ENCODE results near the gene PRKCE.

- TF ChIP-seq EGR1 (IDR thresholded peaks at IDR 0.05; ENCODE audit: borderline replicate concordance, low read depth, low read length) (no peak), TAF7 (optimal IDR thresholded peaks at IDR 0.05; ENCODE audit: borderline replicate concordance, low read depth, low read length) (no peak), EP300 (IDR thresholded peaks at IDR 0.05; ENCODE audit: borderline replicate concordance in 1 of 2, low read depth in 2 of 2, low read length in 2 of 2) (no peak)
- TF ChIP-seq, protein P1, sequence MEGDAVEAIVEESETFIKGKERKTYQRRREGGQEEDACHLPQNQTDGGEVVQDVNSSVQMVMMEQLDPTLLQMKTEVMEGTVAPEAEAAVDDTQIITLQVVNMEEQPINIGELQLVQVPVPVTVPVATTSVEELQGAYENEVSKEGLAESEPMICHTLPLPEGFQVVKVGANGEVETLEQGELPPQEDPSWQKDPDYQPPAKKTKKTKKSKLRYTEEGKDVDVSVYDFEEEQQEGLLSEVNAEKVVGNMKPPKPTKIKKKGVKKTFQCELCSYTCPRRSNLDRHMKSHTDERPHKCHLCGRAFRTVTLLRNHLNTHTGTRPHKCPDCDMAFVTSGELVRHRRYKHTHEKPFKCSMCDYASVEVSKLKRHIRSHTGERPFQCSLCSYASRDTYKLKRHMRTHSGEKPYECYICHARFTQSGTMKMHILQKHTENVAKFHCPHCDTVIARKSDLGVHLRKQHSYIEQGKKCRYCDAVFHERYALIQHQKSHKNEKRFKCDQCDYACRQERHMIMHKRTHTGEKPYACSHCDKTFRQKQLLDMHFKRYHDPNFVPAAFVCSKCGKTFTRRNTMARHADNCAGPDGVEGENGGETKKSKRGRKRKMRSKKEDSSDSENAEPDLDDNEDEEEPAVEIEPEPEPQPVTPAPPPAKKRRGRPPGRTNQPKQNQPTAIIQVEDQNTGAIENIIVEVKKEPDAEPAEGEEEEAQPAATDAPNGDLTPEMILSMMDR (IDR thresholded peaks at IDR 0.05; ENCODE audit: control extremely low read depth in 1 of 3, insufficient read depth in 1 of 3, low read depth in 1 of 3, low read length in 3 of 3) = no peak
Observed at GRCh38 chr2:46002947-46003346, 351.5 kb downstream of the PRKCE start.
